Cardiac fibroblast (primary cell): ENCODE measurements around the gene RGS16.

Experiments used
- DNase-seq, 2 donors: peaks; one replicate each; pipeline versions ENCODE4 v3.0.0 to v3.0.0-alpha.2; 2010; ENCODE audit warnings: low read depth in 2 of 2
- H3K4me3 ChIP-seq, 2 donors: replicated peaks in 1 of 2; 1 replicate in 1 of 2; 2 replicates in 1 of 2; pipeline ENCODE4 v1.5.1; 2011; ENCODE audit warnings: low read depth in 2 of 2, low read length in 2 of 2, mild to moderate bottlenecking in 2 of 2, moderate library complexity in 1 of 2
- CTCF ChIP-seq: IDR thresholded peaks from one replicate; pipeline ENCODE4 v1.5.1; 2011; ENCODE audit warnings: low read depth, mild to moderate bottlenecking, low read length, inconsistent platforms

The RGS16 gene

GRCh38 chr1:182602935-182603645 is 1.1 kb downstream of the RGS16 start:
- no peak overlapping the region for H3K4me3 ChIP-seq
- TF ChIP-seq CTCF: no peak
- no peak for DNase-seq

- DNase-seq: no peak
- TF ChIP-seq CTCF: no peak
- H3K4me3 ChIP-seq: no peak overlapping the region
Measured at GRCh38 chr1:182601913-182602312, 2.3 kb downstream of the RGS16 start.

- peak; percentile 65 for TF ChIP-seq CTCF
- DNase-seq: peak; percentile 86 to 87
- no peak overlapping the region for H3K4me3 ChIP-seq
Measured at GRCh38 chr1:182601416-182601786, 2.8 kb downstream of the RGS16 start.

- no peak for TF ChIP-seq CTCF
- no peak overlapping the region for H3K4me3 ChIP-seq
Measured at GRCh38 chr1:182600745-182601415, 3.3 kb downstream of the RGS16 start.

GRCh38 chr1:182600036-182600713 is 4.0 kb downstream of the RGS16 start:
- no peak overlapping the region for H3K4me3 ChIP-seq
- no peak for DNase-seq
- no peak for TF ChIP-seq CTCF

More at GRCh38 chr1:182600745-182601415, 3.3 kb downstream of the RGS16 start:
- no peak for DNase-seq

GRCh38 chr1:182599339-182599738 is 4.8 kb downstream of the RGS16 start:
- no peak for DNase-seq
- H3K4me3 ChIP-seq: no peak overlapping the region
- peak; percentile 54 for TF ChIP-seq CTCF
